Measurements from ENCODE around the gene MIS12.

- TF ChIP-seq EZH2 (IDR thresholded peaks at IDR 0.05): no peak
- no peak for TF ChIP-seq POLR2AphosphoS5 (IDR thresholded peaks at IDR 0.05; ENCODE audit: borderline replicate concordance, low read depth, low read length)
- no peak for TF ChIP-seq FOXP2 (optimal IDR thresholded peaks at IDR 0.05; ENCODE audit: control extremely low read depth, extremely low read length, insufficient read depth)
Observed at GRCh38 chr17:5516060-5516792, 29.9 kb downstream of the MIS12 start.

Measured in SK-N-MC (cell line).